HG02798 (cell line): Measurements from ENCODE around the gene H1-8.

ENCODE experiments used
- ATAC-seq: cut with Tn5 transposase; IDR thresholded peaks from one replicate; pipeline ENCODE4 v1.9.1; 2021; ENCODE audit warnings: mild to moderate bottlenecking; ENCODE audit not compliant: unreplicated experiment, poor library complexity

H1-8 gene

DNA sequence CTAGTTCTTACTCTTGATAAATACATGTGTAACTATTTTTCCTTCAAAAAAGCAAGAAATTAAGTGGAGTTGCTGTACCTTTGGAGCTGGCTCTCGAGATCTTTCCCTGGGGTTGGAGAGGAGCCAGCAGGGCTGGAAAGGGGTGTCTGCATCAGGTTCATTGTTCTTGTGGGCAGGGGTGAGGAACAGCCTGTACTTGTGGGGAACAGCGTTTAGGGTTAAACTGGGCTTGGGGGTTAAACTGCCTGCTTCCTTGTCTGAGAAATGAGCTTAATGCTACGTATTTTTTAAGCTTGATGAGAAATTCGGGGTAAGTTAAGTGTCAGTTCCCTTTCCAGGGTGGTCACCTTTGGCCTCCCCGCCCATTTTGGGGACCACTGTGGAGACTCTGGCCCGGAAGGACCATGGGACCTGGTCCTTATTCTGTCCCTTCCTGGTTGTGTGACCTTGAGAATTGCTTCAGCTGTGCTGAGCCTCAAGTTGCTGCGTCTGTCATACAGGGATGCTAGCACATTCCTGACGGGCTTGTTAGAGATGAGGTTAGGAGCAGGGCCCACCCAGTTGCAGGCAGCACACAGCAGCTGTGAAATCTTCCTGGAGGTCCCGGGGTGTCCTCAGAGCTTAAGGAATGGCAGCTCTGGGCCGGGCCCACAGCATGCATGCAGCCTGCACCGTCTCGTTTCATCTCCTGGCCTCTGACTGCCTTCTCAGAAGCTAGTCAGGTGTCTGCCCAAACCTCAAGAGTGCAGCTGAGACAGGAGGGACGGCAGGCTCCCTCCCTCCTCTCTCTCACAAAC, 11.6 kb downstream of the H1-8 start:
- ATAC-seq, result no peak

DNA sequence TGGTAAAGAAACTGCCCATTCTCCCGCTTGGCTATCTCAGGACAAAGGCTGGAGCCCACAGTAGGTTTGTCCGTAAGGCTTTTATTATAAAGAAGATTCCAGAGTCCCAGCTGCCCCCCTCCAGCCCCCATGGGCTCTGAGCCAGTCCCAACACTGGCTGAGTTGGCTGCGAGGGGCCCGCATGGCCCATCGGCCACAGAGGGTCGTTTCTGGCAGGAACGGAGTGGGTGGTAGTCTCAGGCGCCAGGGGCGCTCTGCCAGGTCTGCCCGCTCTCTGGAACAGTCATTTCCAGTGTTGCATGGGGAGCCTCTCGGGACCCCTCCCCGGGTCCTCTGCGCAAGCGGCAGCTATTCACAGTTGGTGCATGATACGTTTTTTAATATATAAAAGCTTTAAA, 12.2 kb downstream of the H1-8 start:
- ATAC-seq, result no peak

DNA sequence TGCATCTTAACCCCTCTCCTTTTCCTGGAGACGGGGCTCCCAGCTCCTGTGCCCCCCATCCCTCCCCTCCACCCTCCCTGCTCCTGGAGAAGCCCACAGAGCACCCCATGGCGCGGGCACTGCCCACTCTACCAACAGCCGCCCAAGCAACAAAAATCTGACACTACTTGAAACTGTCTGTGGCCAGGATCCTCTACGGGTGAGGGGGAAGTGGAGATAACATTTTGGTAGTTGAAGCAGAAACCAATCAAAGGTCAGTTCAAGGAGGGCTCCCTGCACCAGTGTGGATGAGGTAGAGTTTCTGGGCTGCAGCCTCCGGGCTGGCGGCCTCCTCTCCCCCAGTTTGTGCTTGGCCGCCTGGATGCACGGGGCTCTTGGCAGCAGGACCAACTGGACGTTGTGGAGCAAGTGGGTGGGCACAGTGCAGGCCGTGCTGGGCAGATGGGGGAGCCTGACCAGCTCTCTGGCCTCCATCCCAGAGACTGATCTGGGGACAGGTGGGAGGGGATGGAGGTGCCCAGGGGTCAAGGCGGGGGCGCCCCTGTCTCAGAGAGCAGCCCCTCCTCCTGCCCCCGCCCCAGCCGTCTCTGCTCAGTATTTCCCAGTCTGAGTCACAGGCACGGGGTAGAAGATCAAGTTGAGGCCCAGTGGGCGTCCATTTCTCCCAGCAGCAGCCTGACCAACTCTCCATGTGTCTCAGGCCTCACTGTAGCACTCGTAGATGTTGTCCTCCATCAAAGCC, 12.8 kb downstream of the H1-8 start:
- no peak for ATAC-seq

DNA sequence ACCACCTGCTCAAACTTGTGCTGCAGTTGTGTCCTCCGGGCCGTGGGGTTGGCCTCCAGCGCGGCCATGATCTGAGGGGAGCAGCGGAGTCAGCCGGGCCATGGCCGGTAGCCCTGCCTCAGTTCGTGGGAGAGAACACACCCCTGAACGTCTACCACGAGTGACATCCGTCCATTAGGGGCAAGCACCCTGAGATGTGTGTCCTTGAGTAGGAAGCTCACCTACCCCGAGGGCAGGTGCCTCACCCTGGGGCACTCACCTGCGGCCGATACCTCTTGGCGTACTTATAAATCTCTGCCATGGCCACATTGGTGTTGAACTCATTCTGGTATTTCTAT, 13.4 kb downstream of the H1-8 start:
- no peak for ATAC-seq

DNA sequence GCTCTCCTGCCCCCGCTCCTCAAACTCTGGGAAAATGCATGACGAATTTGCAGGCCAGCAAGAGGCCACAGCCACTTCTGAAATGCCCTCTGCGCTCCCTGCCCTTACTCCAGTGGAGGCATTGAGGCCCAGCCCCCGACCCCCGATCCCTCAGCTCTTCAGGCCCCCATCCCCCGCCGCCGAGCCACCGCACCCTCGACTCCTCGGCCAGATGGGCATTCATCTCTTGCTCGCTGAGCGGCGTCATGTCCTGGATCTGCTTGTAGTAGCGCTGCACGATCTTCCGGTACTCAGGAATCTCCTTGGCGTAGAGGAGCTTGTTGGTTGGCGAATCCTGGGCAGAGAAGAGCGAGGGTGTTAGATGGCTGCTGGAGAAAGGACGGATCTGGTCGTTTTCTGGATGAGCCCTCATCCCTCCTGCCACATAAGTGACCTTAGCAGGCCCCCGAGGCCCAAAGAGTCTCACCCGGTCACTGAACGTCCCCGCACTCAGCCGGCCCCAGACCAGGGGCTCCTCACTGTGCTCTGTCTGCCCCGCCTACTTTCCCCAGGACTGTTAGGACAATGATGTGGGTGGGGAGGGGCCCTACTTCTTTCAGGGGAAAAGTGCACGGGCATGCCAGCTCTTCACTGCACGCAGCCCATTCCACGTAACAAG, 14.0 kb downstream of the H1-8 start:
- no peak for ATAC-seq

DNA sequence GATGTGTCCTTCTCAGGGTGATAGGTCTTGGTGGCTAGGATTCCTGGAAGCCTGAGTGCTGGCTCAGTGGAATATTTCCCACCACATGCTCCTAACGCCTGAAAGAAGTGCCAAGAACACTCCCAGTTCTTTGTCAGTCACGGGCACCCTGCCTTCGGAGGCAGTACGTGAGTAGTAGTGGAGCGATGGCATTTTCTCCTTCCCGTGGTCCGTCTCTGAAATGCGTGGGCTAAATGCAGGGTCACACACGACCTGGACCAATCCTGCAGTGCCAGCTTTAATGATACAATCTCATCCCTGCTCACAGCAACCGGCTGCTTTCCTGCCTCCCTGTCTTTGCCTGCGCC, 14.5 kb downstream of the H1-8 start:
- no peak for ATAC-seq

DNA sequence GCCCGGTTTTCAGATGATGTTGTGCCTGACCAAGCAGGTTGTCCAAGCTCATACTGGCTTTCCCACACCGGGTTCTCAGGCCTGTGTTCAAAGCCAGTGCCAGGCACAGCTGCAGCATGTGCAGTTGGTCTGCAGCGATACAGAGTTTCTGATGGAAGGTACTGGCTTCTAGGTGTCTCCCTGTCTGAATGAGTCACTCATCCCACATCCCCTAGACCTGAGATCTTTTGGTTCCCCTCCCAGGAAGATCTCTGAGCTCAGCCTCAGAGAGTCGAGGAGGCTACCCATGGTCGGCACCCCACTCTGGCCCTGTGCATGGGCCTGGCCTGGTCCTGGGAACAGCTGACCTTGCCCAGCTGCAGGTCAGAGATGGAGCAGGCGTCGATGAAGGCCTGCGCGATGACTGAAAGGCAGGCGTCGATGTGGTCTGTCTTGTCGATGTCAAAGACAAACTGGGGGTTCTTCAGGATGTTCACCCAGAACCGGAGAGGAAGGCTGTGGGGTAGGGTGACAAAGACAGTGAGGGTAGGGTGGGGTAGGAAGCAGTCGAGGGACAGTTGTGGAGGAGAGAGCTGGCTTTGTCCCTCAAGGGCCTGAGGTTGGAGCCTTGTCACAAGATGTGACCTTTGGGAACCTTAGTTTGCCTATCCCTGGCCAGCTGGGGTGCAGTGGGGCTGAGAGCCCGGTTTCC, 15.3 kb downstream of the H1-8 start:
- no peak for ATAC-seq

DNA sequence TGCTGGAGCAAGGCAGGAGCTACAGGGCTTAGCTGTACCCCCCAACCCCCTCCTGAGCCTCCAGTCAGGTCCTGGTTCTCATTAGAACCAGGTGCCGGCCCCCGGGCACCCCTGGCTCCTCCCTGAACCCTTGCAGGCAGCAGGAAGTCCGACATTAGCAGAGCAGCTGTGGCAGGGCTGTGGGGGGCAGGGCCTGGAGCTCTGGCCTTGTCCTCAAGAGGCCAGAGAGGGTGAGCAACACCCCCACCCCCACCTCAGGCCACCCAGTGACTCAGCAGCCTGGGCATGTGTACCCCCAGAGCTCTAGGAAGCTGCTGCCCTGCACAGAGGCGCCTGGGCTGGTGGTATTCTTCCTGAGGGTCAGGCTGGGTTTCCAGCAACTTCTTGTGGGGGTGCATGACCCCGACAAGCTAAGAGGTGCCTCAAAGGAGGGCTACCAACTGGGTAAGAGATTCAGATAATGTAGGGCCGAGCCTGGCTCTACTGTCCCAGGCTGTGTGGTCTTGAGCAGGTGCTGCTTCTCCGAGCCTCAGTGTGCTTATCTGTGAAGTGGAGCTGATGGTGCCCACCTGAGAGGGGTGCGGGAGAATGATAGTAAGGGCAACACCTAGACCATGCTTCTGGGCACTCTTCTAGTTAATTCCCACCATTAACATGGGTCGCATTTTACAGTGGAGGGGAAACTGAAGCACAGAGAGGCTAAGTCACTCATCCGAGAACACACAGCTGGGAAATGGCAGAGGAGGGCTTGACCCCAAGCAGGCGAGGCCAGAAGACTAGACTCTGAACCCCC, 16.0 kb downstream of the H1-8 start:
- ATAC-seq, result no peak

DNA sequence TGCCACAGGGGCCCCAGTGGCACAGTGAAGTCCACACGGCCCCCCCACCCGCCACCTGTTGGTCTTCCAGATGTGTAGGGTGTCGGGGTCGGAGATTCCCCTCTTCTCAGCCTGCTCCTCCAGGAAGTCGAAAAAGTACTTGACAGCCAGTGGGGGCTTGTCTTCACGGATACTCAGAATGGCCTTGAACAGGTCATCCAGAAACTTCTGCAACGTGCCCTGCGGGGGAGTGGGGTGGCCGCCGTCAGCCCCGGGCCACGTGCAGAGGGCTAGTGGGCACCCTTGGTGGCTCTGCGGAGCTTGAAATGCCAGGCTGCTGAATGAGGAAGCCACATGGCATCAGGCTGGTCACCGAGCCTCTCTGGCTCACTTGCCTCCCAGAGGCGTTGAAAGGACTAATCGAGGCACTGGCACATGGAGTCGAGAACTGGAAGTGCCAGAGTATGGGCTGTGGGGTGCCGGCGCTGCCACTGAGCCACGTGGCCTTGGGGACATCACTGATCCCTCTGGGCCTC, 16.6 kb downstream of the H1-8 start:
- no peak for ATAC-seq

DNA sequence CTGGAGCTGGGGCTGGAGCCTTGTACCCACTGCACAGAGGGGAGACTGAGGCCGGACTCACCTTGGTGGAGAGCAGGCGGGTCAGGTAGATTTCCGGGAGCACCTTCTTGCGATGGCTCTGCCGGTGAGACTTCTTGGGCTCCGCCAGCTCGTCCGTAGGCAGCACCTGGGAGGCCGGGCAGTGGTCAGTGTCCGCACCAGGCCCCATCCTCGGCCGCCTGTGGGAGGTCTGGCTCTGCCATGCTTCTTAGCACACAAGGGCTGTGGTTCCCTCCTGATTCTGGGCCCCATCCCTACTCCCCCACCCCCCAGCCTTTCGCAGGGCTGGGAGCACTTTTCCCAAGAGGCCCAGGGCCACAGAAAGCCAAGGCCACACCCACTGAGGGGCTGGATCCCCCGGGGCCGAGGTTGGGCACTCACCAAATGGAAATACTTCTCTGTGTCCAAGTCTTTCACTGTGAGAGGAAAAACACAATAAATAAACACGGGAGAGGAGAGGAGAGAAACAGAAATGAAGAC, 17.4 kb downstream of the H1-8 start:
- no peak for ATAC-seq

DNA sequence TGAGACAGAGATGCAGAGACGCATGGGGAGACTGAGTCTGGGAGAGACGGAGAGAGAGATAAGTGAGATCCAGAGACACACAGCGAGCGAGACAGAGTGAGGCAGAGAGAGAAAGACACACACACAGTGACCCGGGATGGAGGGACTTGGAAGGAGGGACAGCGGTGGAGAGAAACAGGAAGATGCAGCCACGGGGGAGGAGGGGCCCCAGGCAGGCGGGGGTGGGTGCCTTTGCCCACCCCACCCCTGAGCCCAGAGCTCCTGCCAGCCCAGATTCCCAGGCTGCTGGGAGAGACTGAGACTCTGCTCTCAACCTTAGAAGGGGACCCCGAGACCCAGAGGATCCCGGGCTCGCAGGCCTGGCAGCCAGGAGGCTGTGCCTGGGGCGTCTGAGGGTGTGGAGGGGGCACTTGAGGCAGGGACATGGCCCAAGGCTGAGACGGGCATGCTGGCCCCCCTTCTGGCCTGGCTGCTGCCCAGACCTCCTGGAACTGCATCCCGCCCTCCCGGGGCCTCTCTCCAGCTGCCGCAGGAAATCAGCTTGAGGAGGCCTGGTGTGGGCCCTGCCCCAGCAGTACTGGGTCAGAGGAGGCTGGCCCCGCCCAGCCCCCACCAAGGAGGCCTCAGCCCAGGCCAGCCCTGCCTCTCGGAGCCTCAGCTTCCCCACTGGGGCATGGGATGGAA, 18.1 kb downstream of the H1-8 start:
- no peak for ATAC-seq

DNA sequence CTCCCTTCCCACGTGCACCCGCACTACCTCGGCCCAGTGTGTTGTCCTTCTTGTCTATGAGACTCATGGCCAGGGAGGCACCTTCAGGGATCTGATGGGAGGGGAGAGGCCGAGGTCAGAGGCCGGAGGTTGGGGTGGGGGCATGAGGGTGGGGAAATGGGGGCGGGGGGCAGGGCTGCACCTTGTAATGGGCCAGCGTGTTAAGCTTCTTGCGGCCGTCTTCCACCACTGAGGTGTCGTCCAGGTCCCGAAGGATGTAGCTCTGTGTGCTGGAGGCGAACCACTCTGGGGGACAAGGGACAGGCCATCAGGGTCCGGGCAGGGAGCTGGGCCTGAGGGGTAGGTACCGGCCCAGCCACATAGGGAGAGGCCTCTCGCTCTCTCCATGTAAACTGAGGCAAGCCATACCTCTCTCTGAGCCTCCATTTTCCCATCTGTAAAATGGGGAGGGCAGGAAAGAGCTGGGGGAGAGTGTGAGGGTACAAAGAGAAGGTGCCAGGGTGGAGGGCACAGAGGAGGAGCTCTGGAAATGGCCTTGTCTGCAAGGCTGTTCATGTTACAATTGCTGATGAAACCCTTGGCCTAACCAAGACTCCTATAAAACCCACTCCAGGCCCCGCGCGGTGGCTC, 18.8 kb downstream of the H1-8 start:
- no peak for ATAC-seq

DNA sequence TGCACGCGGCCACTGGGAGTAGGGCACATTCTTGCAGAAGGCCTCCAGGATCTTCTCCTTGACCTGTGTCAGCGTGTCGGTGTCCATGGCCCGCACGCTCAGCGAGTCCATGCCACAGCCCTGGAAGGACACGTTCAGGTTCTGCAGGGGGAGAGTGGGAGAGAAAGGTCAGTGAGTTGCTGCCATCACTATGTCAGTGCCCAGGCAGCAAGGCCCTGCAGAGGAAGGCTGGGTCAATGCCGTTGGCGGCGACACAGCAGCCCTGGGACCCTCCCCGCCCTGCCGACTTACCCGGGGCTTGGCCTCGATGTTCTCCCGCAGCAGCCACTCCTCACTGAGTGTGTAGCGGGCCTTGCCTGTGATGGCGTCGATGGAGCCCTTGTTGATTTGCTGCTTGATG, 19.8 kb downstream of the H1-8 start:
- no peak for ATAC-seq

DNA sequence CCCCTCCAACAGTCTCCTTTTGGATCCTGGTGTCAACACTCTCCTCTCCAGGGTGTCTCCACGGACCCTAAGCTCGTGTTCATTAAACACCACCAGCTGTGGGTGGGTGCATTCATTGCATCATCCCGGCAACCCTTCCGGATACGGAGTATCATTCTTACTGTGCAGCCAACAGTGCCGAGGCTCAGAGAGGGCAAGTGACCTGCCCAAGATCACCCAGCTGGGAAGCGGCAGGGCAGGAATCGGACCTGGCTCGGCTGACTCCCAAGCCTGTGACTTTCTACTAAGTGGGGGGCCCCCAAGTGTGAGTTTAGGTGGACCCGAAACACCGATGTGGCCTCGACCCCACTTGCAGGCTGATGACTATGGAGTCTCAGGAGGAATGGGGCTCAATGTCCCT, 20.4 kb downstream of the H1-8 start:
- no peak for ATAC-seq

DNA sequence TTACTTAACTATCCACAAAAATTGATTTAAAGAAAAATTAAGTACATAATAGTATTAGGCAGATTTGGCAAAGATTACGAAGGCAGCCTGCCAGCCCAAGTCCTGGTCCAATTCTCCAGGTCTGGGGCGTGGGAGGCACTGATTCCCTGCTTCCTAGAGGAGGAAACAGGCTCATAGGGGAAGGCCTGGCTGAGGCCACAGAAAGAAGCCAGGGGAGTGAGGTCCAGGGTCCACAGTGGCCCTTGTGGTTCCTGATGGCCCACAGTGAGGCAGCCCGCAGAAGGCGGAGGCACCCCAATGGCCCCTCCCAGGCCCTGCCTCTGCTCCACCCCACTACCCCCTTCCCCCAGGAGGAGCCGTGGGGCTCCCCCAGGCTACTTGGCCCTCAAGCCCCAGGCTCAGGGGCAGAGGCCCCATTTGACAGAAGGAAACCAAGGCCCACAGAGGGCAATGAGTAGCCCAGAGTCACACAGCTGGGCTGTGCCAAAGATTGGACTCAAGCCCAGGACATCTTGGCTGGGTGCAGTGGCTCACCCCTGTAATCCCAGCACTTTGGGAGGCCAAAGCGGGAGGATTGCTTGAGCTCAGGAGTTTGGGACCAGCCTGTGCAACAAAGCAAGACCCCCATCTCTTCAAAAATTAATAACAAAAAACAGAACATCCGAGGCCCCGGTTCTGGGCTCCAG, 21.0 kb downstream of the H1-8 start:
- ATAC-seq, result no peak

DNA sequence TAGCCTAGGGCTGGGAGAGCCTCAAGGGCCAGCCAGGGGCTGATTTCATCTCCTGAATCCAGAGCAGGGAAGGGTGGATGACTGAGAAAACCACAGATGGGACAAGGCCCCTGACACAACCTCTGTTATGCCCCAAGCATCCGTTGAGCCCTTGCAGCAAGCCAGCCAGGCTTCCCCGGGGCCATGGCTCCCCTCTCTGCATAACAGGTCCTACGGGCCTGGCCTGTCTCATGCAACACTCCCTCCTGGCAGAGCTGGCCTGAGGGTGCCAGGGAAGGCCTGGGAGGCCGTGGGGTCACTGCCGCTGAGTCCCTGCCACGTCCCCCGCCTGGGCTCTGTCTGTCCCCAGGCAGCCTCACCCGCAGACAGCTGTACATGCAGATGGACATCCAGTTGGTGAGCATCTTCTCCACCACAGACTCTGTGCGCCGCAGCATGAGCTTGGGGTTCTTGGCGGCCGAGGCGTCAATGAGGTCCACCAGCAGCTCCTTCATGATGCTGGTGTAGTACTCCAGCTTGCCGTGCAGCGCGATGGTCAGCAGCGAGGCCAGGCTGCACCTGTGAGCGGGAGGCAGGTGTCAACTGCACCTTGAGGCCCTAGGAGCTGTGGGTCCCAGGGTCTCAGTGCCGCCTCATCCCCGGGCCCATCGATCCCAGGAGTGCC, 22.1 kb downstream of the H1-8 start:
- no peak for ATAC-seq

DNA sequence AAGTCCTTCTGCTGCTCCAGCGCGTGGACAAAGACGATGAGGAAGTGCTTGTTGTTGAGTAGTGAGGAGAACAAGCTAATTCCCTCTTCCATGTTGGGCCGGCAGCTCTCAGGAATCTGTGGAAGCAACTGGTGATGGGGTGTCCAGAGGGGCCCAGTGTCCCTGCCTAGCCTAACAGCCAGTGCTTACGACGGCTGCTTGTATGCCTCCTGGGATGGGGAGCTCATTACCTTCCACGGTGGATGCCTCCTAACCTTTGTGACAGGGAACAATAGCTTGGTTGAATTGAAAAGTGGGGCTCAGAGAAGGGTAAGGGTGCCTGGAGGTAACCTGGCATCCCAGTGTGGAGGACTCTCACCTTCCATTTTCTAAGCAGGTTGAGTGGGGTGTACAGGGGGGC, 22.9 kb downstream of the H1-8 start:
- ATAC-seq, result no peak

DNA sequence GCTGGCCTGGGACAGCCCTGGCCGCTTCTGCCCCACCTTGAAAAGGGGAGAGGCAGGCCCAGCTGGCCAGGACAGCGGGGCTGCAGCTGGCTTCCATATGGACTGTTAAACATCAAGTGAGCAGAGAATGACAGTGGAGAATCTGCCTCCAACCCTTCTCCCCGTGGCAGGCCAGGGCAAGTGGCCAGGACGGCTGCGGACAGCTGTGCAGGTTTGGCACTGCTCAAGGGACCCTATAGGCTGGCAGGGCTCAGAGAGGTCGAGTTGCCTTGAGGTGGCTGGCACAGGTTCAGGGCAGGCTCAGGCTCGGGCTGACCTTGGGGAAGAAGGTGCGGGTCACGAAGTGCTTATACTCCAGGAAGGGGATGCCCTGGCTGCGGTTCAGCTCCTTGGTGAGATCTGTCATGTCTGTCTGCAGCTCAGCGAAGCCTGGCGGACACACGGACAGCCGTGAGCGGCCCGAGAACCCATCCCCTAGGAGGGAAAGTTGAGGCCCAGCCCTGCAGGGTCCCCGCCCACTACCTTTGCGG, 24.3 kb downstream of the H1-8 start:
- no peak for ATAC-seq
